Esophagus squamous epithelium (tissue), 4 donors: ENCODE data around the gene MED16.

Experiments used
- CTCF ChIP-seq, 6 experiments: fragments of 450-650 bp in 4 of 6; fragments of 200-600 bp in 2 of 6; sonication (generic) in 2 of 6; IDR thresholded peaks; one replicate each; pipeline ENCODE4 v1.5.1; 2016 to 2019; ENCODE audit warnings: antibody characterized with exemption in 6 of 6, mild to moderate bottlenecking in 4 of 6, moderate library complexity in 4 of 6
- POLR2A ChIP-seq, 4 donors: fragments of 450-650 bp; IDR thresholded peaks; one replicate each; pipeline ENCODE4 v1.6.1; 2017; ENCODE audit warnings: antibody characterized with exemption in 4 of 4, mild to moderate bottlenecking in 4 of 4, moderate library complexity in 3 of 4

DNA sequence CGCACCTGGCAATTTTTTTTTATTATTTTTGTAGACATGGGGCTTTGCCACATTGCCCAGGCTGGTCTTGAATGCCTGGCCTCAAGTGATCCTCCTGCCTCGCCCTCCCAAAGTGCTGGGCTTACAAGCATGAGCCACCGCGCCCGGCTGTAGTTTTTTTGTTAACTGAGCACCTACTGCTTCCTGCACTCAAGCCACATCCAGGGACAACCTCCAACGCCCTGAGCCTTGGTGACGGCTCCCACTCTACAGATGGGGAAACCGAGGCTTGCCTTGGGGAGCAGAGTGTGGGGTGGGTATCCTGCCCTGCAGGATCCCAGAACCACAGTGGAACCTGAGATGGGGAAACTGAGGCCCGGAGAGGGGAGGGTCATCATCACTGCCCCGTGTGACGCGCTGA, 37.8 kb downstream of the MED16 start:
- TF ChIP-seq POLR2A (IDR thresholded peaks at IDR 0.05) (no peak), CTCF (IDR thresholded peaks at IDR 0.05) (no peak)
